Mesenchymal stem cell (in vitro differentiated cells and primary cell): ENCODE results near the gene NCOA4.
A peak's percentile ranks its signal among the peaks of the same experiment; 100 is the strongest.

Experiments used
- DNase-seq: peaks from one replicate; pipeline ENCODE4 v3.0.0-alpha.2; 2013
- H2AFZ ChIP-seq: one replicate; pipeline ENCODE4 v1.6.1; 2013; ENCODE audit warnings: low read depth, mild to moderate bottlenecking, control low read depth, inconsistent platforms, low read length, moderate library complexity
- H2AK5ac ChIP-seq: 2 replicates; pipeline ENCODE4 v1.6.1; 2013; ENCODE audit warnings: low read length, moderate library complexity, mild to moderate bottlenecking, inconsistent platforms; ENCODE audit not compliant: severe bottlenecking
- H2BK120ac ChIP-seq: one replicate; pipeline ENCODE4 v1.6.1; 2013; ENCODE audit warnings: low read depth, mild to moderate bottlenecking, inconsistent platforms, low read length, moderate library complexity
- H2BK12ac ChIP-seq, 2 experiments: one replicate each; pipeline ENCODE4 v1.6.1; 2013; ENCODE audit warnings: inconsistent platforms in 2 of 2, low read length in 2 of 2, mild to moderate bottlenecking in 2 of 2, moderate library complexity in 2 of 2, control low read depth in 1 of 2
- H2BK15ac ChIP-seq: one replicate; pipeline ENCODE4 v1.6.1; 2013; ENCODE audit warnings: mild to moderate bottlenecking, low read depth, inconsistent platforms; ENCODE audit not compliant: poor library complexity, severe bottlenecking
- H2BK5ac ChIP-seq: 2 replicates; pipeline ENCODE4 v1.6.1; 2013; ENCODE audit warnings: low read depth, mild to moderate bottlenecking, low read length, control low read depth, inconsistent platforms; ENCODE audit not compliant: poor library complexity, severe bottlenecking
- H3K14ac ChIP-seq, 2 experiments: one replicate each; pipeline ENCODE4 v1.6.1; 2013; ENCODE audit warnings: inconsistent platforms in 2 of 2, low read length in 2 of 2, control low read depth in 1 of 2, mild to moderate bottlenecking in 1 of 2, moderate library complexity in 1 of 2
- H3K18ac ChIP-seq, 2 experiments: one replicate each; pipeline ENCODE4 v1.6.1; 2013; ENCODE audit warnings: inconsistent platforms in 2 of 2, low read length in 2 of 2, control low read depth in 1 of 2, low read depth in 1 of 2, mild to moderate bottlenecking in 1 of 2
- H3K23ac ChIP-seq, 2 experiments: one replicate each; pipeline ENCODE4 v1.6.1; 2013; ENCODE audit warnings: inconsistent platforms in 2 of 2, low read length in 2 of 2, mild to moderate bottlenecking in 2 of 2, moderate library complexity in 2 of 2, control low read depth in 1 of 2
- H3K27ac ChIP-seq: 2 replicates; pipeline ENCODE4 v1.5.1; 2013; ENCODE audit warnings: mild to moderate bottlenecking, moderate library complexity, low read length, control low read depth, inconsistent platforms; ENCODE audit not compliant: poor library complexity, severe bottlenecking
- H3K27me3 ChIP-seq, 2 experiments: 2 replicates each; pipeline versions ENCODE4 v1.6.1 to v1.7.0; 2013; ENCODE audit warnings: low read length in 2 of 2, mild to moderate bottlenecking in 2 of 2, moderate library complexity in 2 of 2, control low read depth in 1 of 2, inconsistent platforms in 1 of 2; ENCODE audit not compliant: control insufficient read depth in 1 of 2, insufficient read depth in 1 of 2
- H3K36me3 ChIP-seq, 2 experiments: 2 replicates each; pipeline versions ENCODE4 v1.6.1 to v1.7.0; 2013; ENCODE audit warnings: low read length in 2 of 2, control low read depth in 1 of 2, inconsistent platforms in 1 of 2, low read depth in 1 of 2, mild to moderate bottlenecking in 1 of 2; ENCODE audit not compliant: insufficient read depth in 2 of 2, control insufficient read depth in 1 of 2
- H3K4ac ChIP-seq, 2 experiments: one replicate each; pipeline ENCODE4 v1.6.1; 2013; ENCODE audit warnings: inconsistent platforms in 2 of 2, low read length in 2 of 2, mild to moderate bottlenecking in 2 of 2, moderate library complexity in 2 of 2, control low read depth in 1 of 2, low read depth in 1 of 2
- H3K4me1 ChIP-seq: 2 replicates; pipeline ENCODE4 v1.6.1; 2013; ENCODE audit warnings: low read depth, low read length, control low read depth; ENCODE audit not compliant: control insufficient read depth, insufficient read depth
- H3K4me2 ChIP-seq: 2 replicates; pipeline ENCODE4 v1.6.1; 2013; ENCODE audit warnings: low read length, mild to moderate bottlenecking, inconsistent platforms; ENCODE audit not compliant: poor library complexity, severe bottlenecking
- H3K4me3 ChIP-seq, 2 experiments: 2 replicates each; pipeline versions ENCODE4 v1.5.1 to v1.7.0; 2013; ENCODE audit warnings: low read length in 2 of 2, mild to moderate bottlenecking in 2 of 2, control low read depth in 1 of 2, low read depth in 1 of 2; ENCODE audit not compliant: insufficient read depth in 1 of 2
- H3K79me1 ChIP-seq: replicated peaks from 2 replicates; pipeline ENCODE4 v1.6.1; 2013; ENCODE audit warnings: mild to moderate bottlenecking, control low read depth, low read length, inconsistent platforms; ENCODE audit not compliant: poor library complexity, severe bottlenecking
- H3K9ac ChIP-seq: 2 replicates; pipeline ENCODE4 v1.7.0; 2013; ENCODE audit warnings: mild to moderate bottlenecking, low read length, moderate library complexity
- H3K9me3 ChIP-seq: 2 replicates; pipeline ENCODE4 v1.7.0; 2013; ENCODE audit warnings: mild to moderate bottlenecking, low read length; ENCODE audit not compliant: control insufficient read depth
- H4K8ac ChIP-seq: one replicate; pipeline ENCODE4 v1.6.1; 2013; ENCODE audit warnings: inconsistent platforms, mild to moderate bottlenecking, low read length, moderate library complexity
- H4K91ac ChIP-seq: one replicate; pipeline ENCODE4 v1.6.1; 2013; ENCODE audit warnings: mild to moderate bottlenecking, low read length, inconsistent platforms
- whole genome bisulfite sequencing: methylation state at CpG from one replicate; pipeline ENCODE4 v1.1.7; 2013; ENCODE audit warnings: mixed read lengths; 5-methylcytosine and 5-hydroxymethylcytosine counted together

The NCOA4 gene

DNA sequence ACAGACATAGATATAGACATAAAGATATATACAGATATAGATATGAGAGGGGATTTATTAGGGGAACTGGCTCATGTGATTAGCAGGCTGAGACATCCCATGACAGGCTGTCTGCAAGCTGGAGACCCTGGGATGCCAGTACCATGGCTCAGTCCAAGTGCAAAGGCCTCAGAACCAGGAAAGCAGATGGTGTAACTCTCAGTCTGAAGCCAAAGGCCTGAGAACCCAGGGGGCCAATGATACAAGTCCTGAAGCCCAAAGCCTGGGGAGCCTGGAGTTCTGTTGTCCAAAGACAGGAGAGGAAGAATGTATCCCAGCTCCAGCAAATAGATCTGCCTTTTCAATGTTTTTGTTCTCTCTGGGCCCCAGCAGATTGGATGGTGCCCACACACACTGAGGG, 5.5 kb downstream of the NCOA4 start:
- Histone ChIP-seq H3K9ac (peak overlapping the region; percentile 88), H3K18ac (no peak overlapping the region), H3K27me3 (no peaks in the 10 kb centered on the region), H2AK5ac (peak overlapping the region; percentile 51), H3K79me1 (no peaks in the 10 kb centered on the region), H2BK12ac (no peak overlapping the region), H2BK120ac (no peak overlapping the region), H3K4me2 (no peak overlapping the region), H4K8ac (no peak overlapping the region), H4K91ac (no peak overlapping the region), H3K4me1 (peaks cover 16% of the 10 kb centered on the region), H3K36me3 (peaks cover 0 to 4% of the 10 kb centered on the region in 2 experiments), H3K14ac (no peak overlapping the region), H3K4ac (no peak overlapping the region), H2AFZ (no peak overlapping the region), H2BK5ac (no peak overlapping the region), H2BK15ac (no peak overlapping the region), H3K4me3 (no peak overlapping the region), H3K23ac (no peak overlapping the region), H3K27ac (peak overlapping the region; percentile 8), H3K9me3 (no peaks in the 10 kb centered on the region)
- DNase-seq = peak; percentile 44

DNA sequence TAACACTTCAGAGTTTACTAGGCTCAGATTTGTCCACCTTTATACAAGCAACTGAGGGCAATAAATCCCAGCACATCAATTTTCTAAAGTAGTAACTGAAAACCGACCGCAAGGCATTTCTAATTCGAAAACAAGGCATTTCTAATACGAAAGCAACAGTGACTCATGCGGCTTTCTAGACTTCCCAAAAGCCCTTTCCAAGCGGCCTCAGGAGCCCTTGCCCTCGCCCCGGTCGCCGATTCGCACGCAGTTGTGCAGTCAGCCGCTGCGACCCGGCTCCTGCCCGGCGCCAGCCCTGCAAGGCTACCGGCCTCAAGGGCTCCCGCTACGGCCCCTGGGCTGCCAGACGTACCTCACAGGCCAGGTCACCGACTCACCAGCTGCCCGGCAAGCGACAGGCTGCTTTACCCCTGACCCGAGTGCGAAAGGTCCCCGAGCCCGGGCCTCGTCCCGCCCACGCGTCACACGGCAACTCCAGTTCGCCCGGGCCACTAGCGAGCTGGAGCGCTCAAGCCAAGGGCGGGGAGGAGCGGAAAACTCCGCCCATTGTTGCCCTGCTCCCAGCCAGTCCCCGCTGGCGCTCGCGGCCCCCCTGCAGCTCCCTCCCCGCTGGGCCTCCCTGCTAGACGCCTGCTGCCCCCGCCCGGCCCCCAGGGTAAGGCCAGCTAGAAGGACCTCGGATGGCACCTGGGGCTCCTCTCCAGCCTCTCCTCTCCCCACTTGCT, 7.3 kb downstream of the NCOA4 start:
- Histone ChIP-seq H3K4ac (peak overlapping the region; percentile 24 to 35), H3K9me3 (no peaks in the 10 kb centered on the region), H2BK120ac (no peak overlapping the region), H3K27ac (peak overlapping the region; percentile 86), H2AK5ac (no peak overlapping the region), H3K9ac (peak overlapping the region; percentile 88), H4K91ac (no peak overlapping the region), H3K18ac (peak overlapping the region in 1 of 2 experiments; percentile 86), H3K14ac (no peak overlapping the region), H3K4me2 (peak overlapping the region; percentile 74), H3K36me3 (peaks cover 0 to 4% of the 10 kb centered on the region in 2 experiments), H3K79me1 (peaks cover 2% of the 10 kb centered on the region), H2AFZ (no peak overlapping the region), H2BK5ac (no peak overlapping the region), H2BK15ac (peak overlapping the region; percentile 82), H3K4me3 (peak overlapping the region; percentile 66 to 80), H3K23ac (no peak overlapping the region), H3K27me3 (no peaks in the 10 kb centered on the region), H3K4me1 (peaks cover 21% of the 10 kb centered on the region), H2BK12ac (peak overlapping the region in 1 of 2 experiments; percentile 70), H4K8ac (no peak overlapping the region)
- WGBS = under 1% methylated on average over 49 of the region's 49 CpGs
- DNase-seq = peak; percentile 99

DNA sequence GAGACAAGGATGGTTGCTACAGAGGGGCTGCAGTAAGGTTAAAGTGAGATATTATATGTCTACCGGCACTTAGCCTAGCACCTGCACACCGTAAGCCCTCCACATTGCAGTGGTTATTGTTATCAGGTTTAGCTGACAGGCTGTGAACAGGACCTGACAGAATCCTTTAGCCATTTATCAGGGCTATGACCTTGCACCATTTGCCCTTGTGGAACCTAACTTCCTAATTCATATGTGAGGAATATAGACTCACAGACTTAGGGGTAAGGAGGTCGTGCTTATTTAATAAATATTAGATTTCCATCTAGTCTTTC, 10.1 kb downstream of the NCOA4 start:
- no peak overlapping the region for H3K14ac ChIP-seq
- no peak overlapping the region for H4K91ac ChIP-seq
- no peak overlapping the region for H3K9ac ChIP-seq
- H3K18ac ChIP-seq = peak overlapping the region in 1 of 2 experiments; percentile 64
- H2BK5ac ChIP-seq = no peak overlapping the region
- H3K36me3 ChIP-seq = peaks cover 7 to 10% of the 10 kb centered on the region in 2 experiments
- peak overlapping the region in 1 of 2 experiments; percentile 86 for H2BK12ac ChIP-seq
- WGBS = 64% methylated on average over 2 of the region's 3 CpGs
- no peak overlapping the region for H3K4me2 ChIP-seq
- H2BK15ac ChIP-seq = no peak overlapping the region
- no peaks in the 10 kb centered on the region for H3K9me3 ChIP-seq
- H2AK5ac ChIP-seq = no peak overlapping the region
- H3K23ac ChIP-seq = peak overlapping the region in 1 of 2 experiments; percentile 34
- no peaks in the 10 kb centered on the region for H3K27me3 ChIP-seq
- peak overlapping the region in 1 of 2 experiments; percentile 30 for H3K4me3 ChIP-seq
- DNase-seq = no peak
- H4K8ac ChIP-seq = no peak overlapping the region
- no peak overlapping the region for H2AFZ ChIP-seq
- H3K27ac ChIP-seq = no peak overlapping the region
- peaks cover 21% of the 10 kb centered on the region for H3K4me1 ChIP-seq
- peaks cover 6% of the 10 kb centered on the region for H3K79me1 ChIP-seq
- H2BK120ac ChIP-seq = no peak overlapping the region
- peak overlapping the region in 1 of 2 experiments; percentile 67 for H3K4ac ChIP-seq

DNA sequence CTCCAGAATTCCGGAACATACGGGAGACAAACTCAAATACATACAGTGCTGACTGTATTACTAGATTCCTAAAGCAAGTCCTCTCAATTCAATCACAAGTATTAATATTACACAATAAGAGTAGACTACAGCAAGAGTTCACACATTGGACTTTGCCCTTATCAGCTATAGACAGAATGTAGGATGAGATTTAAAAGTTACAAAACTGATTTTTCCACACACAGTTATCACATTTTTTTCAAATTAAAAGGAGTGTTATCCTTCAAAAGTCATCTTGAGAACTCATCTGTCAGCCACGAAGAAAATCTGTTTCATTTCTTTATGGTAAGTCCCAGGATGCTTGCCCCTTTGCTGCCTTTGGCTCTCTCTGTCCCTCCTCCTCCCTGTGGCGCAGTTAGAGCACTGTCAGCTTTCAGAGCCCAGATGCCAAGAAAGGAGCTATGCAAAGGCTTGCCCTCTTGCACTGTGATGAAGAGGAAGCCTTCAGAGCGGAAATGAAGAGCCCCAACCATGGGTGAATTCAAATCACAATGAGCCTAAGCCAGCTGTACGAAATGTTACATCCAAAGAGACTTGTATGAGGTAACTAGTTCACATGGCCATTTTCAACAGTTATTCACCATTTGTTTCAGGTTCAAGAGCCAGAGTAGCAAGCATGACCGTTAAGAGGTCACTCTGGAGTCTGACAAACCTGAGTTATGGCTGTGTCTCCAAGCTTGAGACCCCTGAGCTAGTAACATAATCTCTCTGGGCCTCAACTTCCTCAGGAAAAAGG, 10.7 kb downstream of the NCOA4 start:
- 83% methylated on average over 7 of the region's 7 CpGs for WGBS
- H3K36me3 ChIP-seq = peaks cover 7 to 15% of the 10 kb centered on the region in 2 experiments
- H3K4me2 ChIP-seq = no peak overlapping the region
- no peak overlapping the region for H3K14ac ChIP-seq
- H3K23ac ChIP-seq = peak overlapping the region in 1 of 2 experiments; percentile 98
- H3K4me1 ChIP-seq = peaks cover 17% of the 10 kb centered on the region
- H3K4ac ChIP-seq = peak overlapping the region in 1 of 2 experiments; percentile 67
- no peak overlapping the region for H4K91ac ChIP-seq
- peaks cover 6% of the 10 kb centered on the region for H3K79me1 ChIP-seq
- no peak overlapping the region for H3K9ac ChIP-seq
- peak overlapping the region; percentile 26 for H2BK15ac ChIP-seq
- no peak overlapping the region for H2BK120ac ChIP-seq
- no peak overlapping the region for H2AK5ac ChIP-seq
- peak overlapping the region; percentile 45 to 86 for H2BK12ac ChIP-seq
- H3K18ac ChIP-seq = peak overlapping the region; percentile 48 to 64
- no peak overlapping the region for H3K4me3 ChIP-seq
- peak; percentile 26 for DNase-seq
- no peak overlapping the region for H2AFZ ChIP-seq
- H2BK5ac ChIP-seq = no peak overlapping the region
- no peak overlapping the region for H4K8ac ChIP-seq
- H3K9me3 ChIP-seq = no peaks in the 10 kb centered on the region
- H3K27ac ChIP-seq = no peak overlapping the region
- no peaks in the 10 kb centered on the region for H3K27me3 ChIP-seq
